Smooth muscle cell (in vitro differentiated cells): ENCODE results near the gene B3GLCT. TPM values are rescaled to one million over a fixed set of nuclear protein-coding genes. Genes with fewer than 3 reads are reported as not detected.

Experiments
- DNase-seq: peaks from one replicate; lab custom pipeline; 2025; ENCODE audit not compliant: unreplicated experiment; lab: John Stamatoyannopoulos, UW
- H2AFZ ChIP-seq: fragments of 200-600 bp; sonication (generic); 2 replicates; pipeline ENCODE4 v1.6.0; 2016; ENCODE audit warnings: antibody characterized with exemption, low read depth, mild to moderate bottlenecking
- H3F3A ChIP-seq: fragments of 200-600 bp; sonication (generic); 2 replicates; pipeline ENCODE4 v1.6.0; 2017; ENCODE audit warnings: antibody characterized with exemption, low read depth
- H3K27ac ChIP-seq: fragments of 200-600 bp; sonication (generic); 2 replicates; pipeline ENCODE4 v1.5.1; 2016; ENCODE audit warnings: low read depth, mild to moderate bottlenecking
- H3K27me3 ChIP-seq: fragments of 200-600 bp; sonication (generic); 2 replicates; pipeline ENCODE4 v1.6.1; 2016; ENCODE audit warnings: low read depth, mild to moderate bottlenecking
- H3K36me3 ChIP-seq: fragments of 200-600 bp; sonication (generic); 2 replicates; pipeline ENCODE4 v1.5.1; 2016; ENCODE audit warnings: low read depth
- H3K4me1 ChIP-seq: fragments of 200-600 bp; sonication (generic); 2 replicates; pipeline ENCODE4 v1.5.1; 2016; ENCODE audit warnings: low read depth
- H3K4me2 ChIP-seq: fragments of 200-600 bp; sonication (generic); 2 replicates; pipeline ENCODE4 v1.6.0; 2016; ENCODE audit warnings: mild to moderate bottlenecking
- H3K4me3 ChIP-seq: fragments of 200-600 bp; sonication (generic); 2 replicates; pipeline ENCODE4 v1.5.1; 2016; ENCODE audit warnings: mild to moderate bottlenecking
- H3K79me2 ChIP-seq: fragments of 200-600 bp; sonication (generic); 2 replicates; pipeline ENCODE4 v1.6.0; 2016; ENCODE audit warnings: low read depth, mild to moderate bottlenecking
- H3K9ac ChIP-seq: fragments of 200-600 bp; sonication (generic); 2 replicates; pipeline ENCODE4 v1.6.0; 2016; ENCODE audit warnings: low read depth
- H3K9me3 ChIP-seq: fragments of 200-600 bp; sonication (generic); replicated peaks from 2 replicates; pipeline ENCODE4 v1.5.1; 2016; ENCODE audit warnings: low read depth
- H4K20me1 ChIP-seq: fragments of 200-600 bp; sonication (generic); 2 replicates; pipeline ENCODE4 v1.6.0; 2016; ENCODE audit warnings: low read depth
- CTCF ChIP-seq: fragments of 200-600 bp; sonication (generic); IDR thresholded peaks from 2 replicates; pipeline ENCODE4 v1.5.1; 2017; ENCODE audit warnings: borderline replicate concordance, mild to moderate bottlenecking, antibody characterized with exemption; ENCODE audit not compliant: insufficient read depth, poor library complexity, severe bottlenecking
- WGBS: methylation state at CpG from one replicate; pipeline ENCODE4 v1.1.7; 2016; ENCODE audit warnings: low lambda C conversion rate; 5-methylcytosine and 5-hydroxymethylcytosine counted together
- polyA plus RNA-seq: library from polyadenylated mRNA; unstranded; fragments of >200 nt; fragmentation: Nextera tagmentation; extraction: Ambion mirVana; gene quantifications from 2 replicates; pipeline ENCODE4 v1.2.1, GENCODE V29; 2016
- total RNA-seq: library from RNA; depleted of rRNA; stranded (reverse); fragments of >200 nt; gene quantifications from 2 replicates; pipeline ENCODE4 v1.2.3, GENCODE V29; 2014

B3GLCT gene
- total and polyA plus RNA-seq, 2 experiments from 2014 or later, result 8.0 to 17.7 TPM

- 97% methylated on average over 24 of the region's 24 CpGs for WGBS
- H3K36me3 ChIP-seq, result no peaks in the 10 kb centered on the region
- no peak for DNase-seq
- H3K4me2 ChIP-seq, result no peak overlapping the region
- no peak overlapping the region for H2AFZ ChIP-seq
- no peaks in the 10 kb centered on the region for H4K20me1 ChIP-seq
- no peaks in the 10 kb centered on the region for H3K9me3 ChIP-seq
- no peaks in the 10 kb centered on the region for H3F3A ChIP-seq
- H3K4me1 ChIP-seq, result no peaks in the 10 kb centered on the region
- H3K4me3 ChIP-seq, result no peak overlapping the region
- no peak overlapping the region for H3K9ac ChIP-seq
- no peak for TF ChIP-seq CTCF
- no peaks in the 10 kb centered on the region for H3K27me3 ChIP-seq
- H3K79me2 ChIP-seq, result no peaks in the 10 kb centered on the region
- H3K27ac ChIP-seq, result no peak overlapping the region
Observed at GRCh38 chr13:31352467-31352866, 152.7 kb downstream of the B3GLCT start.

- 78% methylated on average over 1 of the region's 1 CpG for WGBS
- Histone ChIP-seq H4K20me1 (no peaks in the 10 kb centered on the region), H3K27me3 (no peaks in the 10 kb centered on the region), H3K4me3 (no peak overlapping the region), H3K4me1 (no peaks in the 10 kb centered on the region), H2AFZ (no peak overlapping the region), H3K9ac (no peak overlapping the region), H3K79me2 (no peaks in the 10 kb centered on the region), H3K9me3 (no peaks in the 10 kb centered on the region), H3F3A (no peaks in the 10 kb centered on the region), H3K4me2 (no peak overlapping the region), H3K27ac (no peak overlapping the region), H3K36me3 (no peaks in the 10 kb centered on the region)
- TF ChIP-seq CTCF, result no peak
- no peak for DNase-seq
Observed at GRCh38 chr13:31355001-31355400, 155.2 kb downstream of the B3GLCT start.

- no peak overlapping the region for H3K27ac ChIP-seq
- no peaks in the 10 kb centered on the region for H4K20me1 ChIP-seq
- H3K4me3 ChIP-seq, result no peak overlapping the region
- no peaks in the 10 kb centered on the region for H3K4me1 ChIP-seq
- TF ChIP-seq CTCF, result no peak
- H3K4me2 ChIP-seq, result no peak overlapping the region
- no peaks in the 10 kb centered on the region for H3K9me3 ChIP-seq
- no peaks in the 10 kb centered on the region for H3K27me3 ChIP-seq
- 81% methylated on average over 3 of the region's 3 CpGs for WGBS
- H2AFZ ChIP-seq, result no peak overlapping the region
- no peak overlapping the region for H3K9ac ChIP-seq
- no peaks in the 10 kb centered on the region for H3K79me2 ChIP-seq
- H3K36me3 ChIP-seq, result no peaks in the 10 kb centered on the region
- no peaks in the 10 kb centered on the region for H3F3A ChIP-seq
- DNase-seq, result no peak
Observed at GRCh38 chr13:31356991-31357390, 157.2 kb downstream of the B3GLCT start.

GRCh38 chr13:31357581-31357980 is 157.8 kb downstream of the B3GLCT start:
- Histone ChIP-seq H3K36me3 (no peaks in the 10 kb centered on the region), H3K9ac (no peak overlapping the region), H3K79me2 (no peaks in the 10 kb centered on the region), H3K27ac (no peak overlapping the region), H3K9me3 (no peaks in the 10 kb centered on the region), H2AFZ (no peak overlapping the region), H3K4me3 (no peak overlapping the region), H3K4me1 (no peaks in the 10 kb centered on the region), H3F3A (no peaks in the 10 kb centered on the region), H3K4me2 (no peak overlapping the region), H4K20me1 (no peaks in the 10 kb centered on the region), H3K27me3 (no peaks in the 10 kb centered on the region)
- no peak for TF ChIP-seq CTCF
- no peak for DNase-seq
- WGBS, result 45% methylated on average over 2 of the region's 2 CpGs
